CD4-positive, alpha-beta memory T cell (primary cell): ENCODE results near the gene EMD. TPM values are rescaled to one million over a fixed set of nuclear protein-coding genes. Genes with fewer than 3 reads are reported as not detected.
A peak's percentile ranks its signal among the peaks of the same experiment; 100 is the strongest.

Source experiments
- CTCF ChIA-PET: fragments of 350-600 bp; sonication (Branson Sonifier 250); formaldehyde crosslinking; loops from one replicate; lab custom pipeline; 2021; ENCODE audit warnings: inconsistent platforms; ENCODE audit not compliant: partially characterized antibody; lab: Charles Lee
- POLR2A ChIA-PET: fragments of 350-600 bp; sonication (Branson Sonifier 250); formaldehyde crosslinking; loops from one replicate; lab custom pipeline; 2021; ENCODE audit not compliant: partially characterized antibody; lab: Charles Lee
- DNase-seq, 5 donors: peaks; one replicate each; pipeline versions ENCODE4 v3.0.0 to v3.0.0-alpha.2; 2020 to 2022; ENCODE audit warnings: mixed read lengths in 1 of 5
- H3K27ac ChIP-seq: one replicate; pipeline ENCODE4 v1.7.0; 2013; ENCODE audit warnings: low read depth, low read length
- H3K27me3 ChIP-seq: 2 replicates; pipeline ENCODE4 v1.7.0; 2013; ENCODE audit warnings: mild to moderate bottlenecking, low read length, moderate library complexity; ENCODE audit not compliant: insufficient read depth
- H3K36me3 ChIP-seq: 2 replicates; pipeline ENCODE4 v1.7.0; 2013; ENCODE audit warnings: mild to moderate bottlenecking, low read length, moderate library complexity; ENCODE audit not compliant: insufficient read depth
- H3K4me1 ChIP-seq: 2 replicates; pipeline ENCODE4 v1.7.0; 2013; ENCODE audit warnings: mild to moderate bottlenecking, low read length, moderate library complexity; ENCODE audit not compliant: insufficient read depth
- H3K4me3 ChIP-seq, 2 donors: one replicate each; pipeline ENCODE4 v1.7.0; 2013; ENCODE audit warnings: low read length in 2 of 2, mild to moderate bottlenecking in 1 of 2
- H3K9me3 ChIP-seq, 2 donors: one replicate each; pipeline ENCODE4 v1.7.0; 2013; ENCODE audit warnings: low read length in 2 of 2, control low read depth in 1 of 2; ENCODE audit not compliant: control insufficient read depth in 1 of 2
- H3K27ac Mint-ChIP-seq, 7 donors: one replicate each; pipeline ENCODE4 v1.8.0; 2020 to 2021; ENCODE audit warnings: mixed read lengths in 7 of 7, mild to moderate bottlenecking in 6 of 7, inconsistent platforms in 3 of 7, moderate library complexity in 3 of 7
- H3K27me3 Mint-ChIP-seq, 2 donors: one replicate each; pipeline ENCODE4 v1.8.0; 2020 to 2021; ENCODE audit warnings: mixed read lengths in 2 of 2
- H3K36me3 Mint-ChIP-seq, 2 donors: one replicate each; pipeline ENCODE4 v1.8.0; 2020 to 2021; ENCODE audit warnings: mixed read lengths in 2 of 2, inconsistent platforms in 1 of 2, mild to moderate bottlenecking in 1 of 2
- H3K4me1 Mint-ChIP-seq, 4 donors: one replicate each; pipeline ENCODE4 v1.8.0; 2020 to 2021; ENCODE audit warnings: mixed read lengths in 4 of 4, mild to moderate bottlenecking in 1 of 4
- H3K4me3 Mint-ChIP-seq, 8 donors: one replicate each; pipeline ENCODE4 v1.8.0; 2020 to 2021; ENCODE audit warnings: mixed read lengths in 8 of 8, mild to moderate bottlenecking in 7 of 8, moderate library complexity in 6 of 8, inconsistent platforms in 3 of 8
- H3K9me3 Mint-ChIP-seq, 8 donors: one replicate each; pipeline ENCODE4 v1.8.0; 2020 to 2021; ENCODE audit warnings: mixed read lengths in 8 of 8, mild to moderate bottlenecking in 5 of 8, inconsistent platforms in 3 of 8, moderate library complexity in 1 of 8
- intact Hi-C: fragments of 100-400 bp; cut with micrococcal nuclease; formaldehyde crosslinking; loops from one replicate; pipeline ENCODE4 v1.15.1; 2023
- polyA plus RNA-seq, 2 donors: library from polyadenylated mRNA; unstranded; fragments of 300-500 nt; fragmentation: Illumina TruSeq; gene quantifications; one replicate each; pipeline ENCODE4 v1.2.3, GENCODE V29; 2021
- total RNA-seq, 2 experiments: library from RNA; stranded (reverse); gene quantifications; one replicate each; pipeline ENCODE4 v1.2.3, GENCODE V29; 2021

EMD gene
- total and polyA plus RNA-seq, 4 experiments from 2014 or later = 30.3 to 88.7 (median 61.2) TPM

- H3K27ac ChIP-seq = peak overlapping the region; percentile 47
- peaks cover 84% of the 10 kb centered on the region for H3K4me1 ChIP-seq
- ChIA-PET CTCF (no interaction called here), POLR2A (interaction anchor here (1.0 to 12.9 kb wide), 6 partner anchors 9 to 370 kb away, joined by 3 to 245 read pairs (median 5); partner anchors contain the start of genes EMD and RPL10)
- Mint-ChIP-seq H3K4me3 (peak overlapping the region in 7 of 8 donors; percentile 54 to 70 (median 63)), H3K4me1 (peaks cover 22 to 72% (median 41%) of the 10 kb centered on the region in 4 donors), H3K27me3 (no peaks in the 10 kb centered on the region), H3K27ac (peak overlapping the region; percentile 86 to 93 (median 89)), H3K36me3 (peaks cover 3 to 32% of the 10 kb centered on the region in 2 donors), H3K9me3 (no peaks in the 10 kb centered on the region)
- H3K27me3 ChIP-seq = no peaks in the 10 kb centered on the region
- peak in 2 of 5 donors; percentile 9 to 39 for DNase-seq
- H3K36me3 ChIP-seq = peaks cover 56% of the 10 kb centered on the region
- intact Hi-C loops = no loop called here
- H3K4me3 ChIP-seq = no peak overlapping the region
- H3K9me3 ChIP-seq = no peaks in the 10 kb centered on the region
These were observed 28.5 kb upstream of the EMD start for GRCh38 chrX:154350429-154351182.

- H3K4me1 Mint-ChIP-seq = peaks cover 22 to 77% (median 44%) of the 10 kb centered on the region in 4 donors
- Histone ChIP-seq H3K27ac (peak overlapping the region; percentile 47), H3K36me3 (peaks cover 60% of the 10 kb centered on the region), H3K4me3 (no peak overlapping the region), H3K27me3 (no peaks in the 10 kb centered on the region), H3K4me1 (peaks cover 92% of the 10 kb centered on the region), H3K9me3 (no peaks in the 10 kb centered on the region)
- POLR2A ChIA-PET = interaction anchor here (1.3 to 12.9 kb wide), 5 partner anchors 9 to 371 kb away, joined by 3 to 245 read pairs (median 6); partner anchors contain the start of gene RPL10
- intact Hi-C loops = no loop called here
- H3K27ac Mint-ChIP-seq = peak overlapping the region; percentile 86 to 93 (median 89)
- peak overlapping the region in 7 of 8 donors; percentile 59 to 70 (median 68) for H3K4me3 Mint-ChIP-seq
- H3K27me3 Mint-ChIP-seq = no peaks in the 10 kb centered on the region
- peak; percentile 67 to 74 (median 73) for DNase-seq
- no peaks in the 10 kb centered on the region for H3K9me3 Mint-ChIP-seq
- peaks cover 3 to 37% of the 10 kb centered on the region in 2 donors for H3K36me3 Mint-ChIP-seq
- CTCF ChIA-PET = no interaction called here
These were observed 27.7 kb upstream of the EMD start for GRCh38 chrX:154351183-154352011.

GRCh38 chrX:154352012-154352401 is 27.1 kb upstream of the EMD start:
- intact Hi-C loops = no loop called here
- Mint-ChIP-seq H3K27me3 (no peaks in the 10 kb centered on the region), H3K27ac (peak overlapping the region in 6 of 7 donors; percentile 86 to 93 (median 90)), H3K36me3 (peaks cover 3 to 39% of the 10 kb centered on the region in 2 donors), H3K4me3 (peak overlapping the region; percentile 15 to 70 (median 68)), H3K9me3 (no peaks in the 10 kb centered on the region), H3K4me1 (peaks cover 21 to 80% (median 45%) of the 10 kb centered on the region in 4 donors)
- H3K9me3 ChIP-seq = no peaks in the 10 kb centered on the region
- DNase-seq = peak in 2 of 5 donors; percentile 30 to 40
- H3K4me1 ChIP-seq = peaks cover 98% of the 10 kb centered on the region
- peaks cover 65% of the 10 kb centered on the region for H3K36me3 ChIP-seq
- no peaks in the 10 kb centered on the region for H3K27me3 ChIP-seq
- peak overlapping the region; percentile 47 for H3K27ac ChIP-seq
- H3K4me3 ChIP-seq = no peak overlapping the region
- ChIA-PET CTCF (no interaction called here), POLR2A (interaction anchor here (1.5 to 12.9 kb wide), 3 partner anchors 8 to 372 kb away, joined by 3 to 245 read pairs (median 6); no protein-coding TSS in a partner anchor)

- no peak overlapping the region for H3K4me3 ChIP-seq
- no peaks in the 10 kb centered on the region for H3K27me3 ChIP-seq
- no peaks in the 10 kb centered on the region for H3K9me3 ChIP-seq
- H3K27ac ChIP-seq = peak overlapping the region; percentile 47
- peaks cover 98% of the 10 kb centered on the region for H3K4me1 ChIP-seq
- intact Hi-C loops = no loop called here
- CTCF ChIA-PET = no interaction called here
- Mint-ChIP-seq H3K27ac (peak overlapping the region in 4 of 7 donors; percentile 89 to 93 (median 92)), H3K4me1 (peaks cover 18 to 78% (median 42%) of the 10 kb centered on the region in 4 donors), H3K27me3 (no peaks in the 10 kb centered on the region), H3K4me3 (peak overlapping the region in 2 of 8 donors; percentile 38 to 70), H3K36me3 (peaks cover 3 to 36% of the 10 kb centered on the region in 2 donors), H3K9me3 (no peaks in the 10 kb centered on the region)
- peak in 2 of 5 donors; percentile 14 to 18 for DNase-seq
- peaks cover 70% of the 10 kb centered on the region for H3K36me3 ChIP-seq
- POLR2A ChIA-PET = interaction anchor here (1.5 to 12.9 kb wide), 3 partner anchors 7 to 372 kb away, joined by 3 to 245 read pairs (median 6); no protein-coding TSS in a partner anchor
These were observed 26.6 kb upstream of the EMD start for GRCh38 chrX:154352466-154352865.

- intact Hi-C loops = no loop called here
- Mint-ChIP-seq H3K4me1 (peaks cover 14 to 77% (median 37%) of the 10 kb centered on the region in 4 donors), H3K4me3 (peak overlapping the region in 3 of 8 donors; percentile 4 to 24 (median 15)), H3K27me3 (no peaks in the 10 kb centered on the region), H3K27ac (peak overlapping the region in 6 of 7 donors; percentile 29 to 92 (median 44)), H3K36me3 (peaks cover 3 to 37% of the 10 kb centered on the region in 2 donors), H3K9me3 (no peaks in the 10 kb centered on the region)
- Histone ChIP-seq H3K36me3 (peaks cover 78% of the 10 kb centered on the region), H3K9me3 (no peaks in the 10 kb centered on the region), H3K27ac (no peak overlapping the region), H3K4me3 (no peak overlapping the region), H3K4me1 (peaks cover 99% of the 10 kb centered on the region), H3K27me3 (no peaks in the 10 kb centered on the region)
- CTCF ChIA-PET = interaction anchor here (1.0 kb wide), 1 partner anchor 16 kb away, joined by 3 read pairs; no protein-coding TSS in a partner anchor
- POLR2A ChIA-PET = interaction anchor here (1.0 to 12.9 kb wide), 3 partner anchors 13 to 45 kb away, joined by 3 to 245 read pairs (median 3); partner anchors contain the start of gene RPL10
- DNase-seq = peak in 1 of 5 donors; percentile 32
These were observed 25.8 kb upstream of the EMD start for GRCh38 chrX:154353172-154353843.

GRCh38 chrX:154354013-154354412 is 25.1 kb upstream of the EMD start:
- Mint-ChIP-seq H3K27me3 (no peaks in the 10 kb centered on the region), H3K9me3 (no peaks in the 10 kb centered on the region), H3K4me3 (peak overlapping the region in 1 of 8 donors; percentile 13), H3K4me1 (peaks cover 16 to 78% (median 35%) of the 10 kb centered on the region in 4 donors), H3K36me3 (peaks cover 8 to 39% of the 10 kb centered on the region in 2 donors), H3K27ac (peak overlapping the region in 6 of 7 donors; percentile 18 to 92 (median 40))
- no peak overlapping the region for H3K4me3 ChIP-seq
- CTCF ChIA-PET = interaction anchor here (1.0 kb wide), 1 partner anchor 15 kb away, joined by 3 read pairs; no protein-coding TSS in a partner anchor
- H3K27me3 ChIP-seq = no peaks in the 10 kb centered on the region
- peaks cover 99% of the 10 kb centered on the region for H3K4me1 ChIP-seq
- H3K27ac ChIP-seq = no peak overlapping the region
- H3K36me3 ChIP-seq = peaks cover 83% of the 10 kb centered on the region
- H3K9me3 ChIP-seq = no peaks in the 10 kb centered on the region
- intact Hi-C loops = no loop called here
- POLR2A ChIA-PET = interaction anchor here (1.0 to 12.9 kb wide), 4 partner anchors 12 to 178 kb away, joined by 3 to 245 read pairs (median 3); partner anchors contain the start of gene RPL10
- peak in 2 of 5 donors; percentile 6 to 24 for DNase-seq
